ENCODE measurements around the gene SH3RF3.
"Not testable (repeated sequence)": the region's sequence is repeated elsewhere in the genome, so short reads cannot be mapped to it uniquely, and the experiment has no call there.

The SH3RF3 gene

GRCh38 chr2:109527846-109528705, 399.1 kb downstream of the SH3RF3 start:
- no peak for DNase-seq (ENCODE audit: low read depth)

- no peak for DNase-seq (ENCODE audit: low read depth)
These were observed 400.0 kb downstream of the SH3RF3 start for GRCh38 chr2:109528811-109529501.

GRCh38 chr2:109529532-109530449, 400.8 kb downstream of the SH3RF3 start:
- DNase-seq (ENCODE audit: low read depth): peak; percentile 54

GRCh38 chr2:109530712-109531111, 401.7 kb downstream of the SH3RF3 start:
- no peak for DNase-seq (ENCODE audit: low read depth)

- DNase-seq (ENCODE audit: low read depth): no peak
These were observed 402.2 kb downstream of the SH3RF3 start for GRCh38 chr2:109531221-109531620.

GRCh38 chr2:109531896-109532727, 403.1 kb downstream of the SH3RF3 start:
- no peak for DNase-seq (ENCODE audit: low read depth)

- no peak for DNase-seq (ENCODE audit: low read depth)
These were observed 403.7 kb downstream of the SH3RF3 start for GRCh38 chr2:109532728-109533076.

GRCh38 chr2:109533823-109534222, 404.8 kb downstream of the SH3RF3 start:
- DNase-seq (ENCODE audit: low read depth): no peak

GRCh38 chr2:109535217-109535946, 406.4 kb downstream of the SH3RF3 start:
- DNase-seq (ENCODE audit: low read depth): no peak

- not testable (repeated sequence) for DNase-seq (ENCODE audit: low read depth)
These were observed 407.6 kb downstream of the SH3RF3 start for GRCh38 chr2:109536556-109536955.

- no peak for DNase-seq (ENCODE audit: low read depth)
These were observed 408.7 kb downstream of the SH3RF3 start for GRCh38 chr2:109537565-109538222.

GRCh38 chr2:109538546-109538945, 409.5 kb downstream of the SH3RF3 start:
- DNase-seq (ENCODE audit: low read depth): no peak

- DNase-seq (ENCODE audit: low read depth): no peak
These were observed 413.4 kb downstream of the SH3RF3 start for GRCh38 chr2:109542384-109542783.

GRCh38 chr2:109545828-109546713, 417.1 kb downstream of the SH3RF3 start:
- DNase-seq (ENCODE audit: low read depth): peak; percentile 26

GRCh38 chr2:109547280-109547679, 418.3 kb downstream of the SH3RF3 start:
- DNase-seq (ENCODE audit: low read depth): no peak

- no peak for DNase-seq (ENCODE audit: low read depth)
These were observed 420.1 kb downstream of the SH3RF3 start for GRCh38 chr2:109549016-109549590.

Measured in stromal cell of bone marrow (primary cell).